HUDEP-2 (cell line): ENCODE measurements around the gene CASP3.
A peak's percentile ranks its signal among the peaks of the same experiment; 100 is the strongest.
"Not testable (repeated sequence)": the region's sequence is repeated elsewhere in the genome, so short reads cannot be mapped to it uniquely, and the experiment has no call there.

ENCODE experiments used
- DNase-seq, 76 experiments: peaks; one replicate each; lab custom pipeline; 2025; ENCODE audit not compliant: unreplicated experiment in 76 of 76; lab: John Stamatoyannopoulos, UW

CASP3 gene

GRCh38 chr4:184636897-184637296 is 12.3 kb downstream of the CASP3 start:
- no peak for DNase-seq

DNA sequence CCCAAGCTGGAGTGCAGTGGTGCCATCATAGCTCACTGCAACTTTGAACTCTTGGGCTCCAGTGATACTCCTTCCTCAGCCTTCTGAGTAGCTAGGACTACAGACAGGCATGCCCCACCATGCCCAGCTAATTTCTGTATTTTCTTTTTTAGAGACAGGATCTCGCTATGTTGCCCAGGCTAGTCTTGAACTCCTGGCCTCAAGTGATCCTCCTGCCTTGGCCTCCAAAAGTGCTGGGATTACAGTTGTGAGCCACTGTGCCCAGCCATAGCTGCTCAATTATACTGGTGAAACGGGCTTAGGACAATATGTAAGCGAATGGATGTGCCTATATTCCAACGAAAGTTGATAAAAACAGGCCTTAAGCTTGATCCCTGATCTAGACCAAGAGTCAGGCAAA is 13.1 kb downstream of the CASP3 start:
- DNase-seq: no peak

- DNase-seq: no peak
Measured at GRCh38 chr4:184635381-184635780, 13.9 kb downstream of the CASP3 start.

DNA sequence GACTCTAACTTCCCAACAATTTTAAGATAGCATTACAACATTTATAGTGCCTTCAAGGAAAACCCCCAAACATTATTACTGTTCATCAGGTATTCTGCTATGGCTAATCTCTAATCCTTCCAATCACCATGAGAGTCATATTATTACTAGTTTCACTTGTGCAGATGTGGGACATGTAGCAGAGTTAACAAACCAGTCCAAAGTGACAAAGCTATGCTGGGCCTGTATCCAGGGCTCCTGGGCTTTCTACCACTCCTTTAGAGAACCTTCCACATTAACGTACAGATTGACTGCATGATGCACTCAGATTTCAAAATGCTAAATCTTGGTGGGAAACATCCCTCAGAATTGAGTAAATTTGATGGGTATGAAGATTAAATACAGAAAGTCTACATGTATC is 16.4 kb downstream of the CASP3 start:
- DNase-seq: no peak

GRCh38 chr4:184628103-184628502 is 21.1 kb downstream of the CASP3 start:
- DNase-seq: no peak

GRCh38 chr4:184625783-184626596 is 23.3 kb downstream of the CASP3 start:
- not testable (repeated sequence) for DNase-seq

- DNase-seq: no peak
Measured at GRCh38 chr4:184624972-184625554, 24.2 kb downstream of the CASP3 start.

GRCh38 chr4:184624504-184624903 is 24.7 kb downstream of the CASP3 start:
- DNase-seq: not testable (repeated sequence)

- DNase-seq: no peak
Measured at GRCh38 chr4:184621518-184621917, 27.7 kb downstream of the CASP3 start.

- DNase-seq: no peak
Measured at GRCh38 chr4:184620212-184620867, 28.9 kb downstream of the CASP3 start.

- DNase-seq: peak in 62 of 76 experiments; percentile 1 to 65 (median 24)
Measured at GRCh38 chr4:184617600-184618196, 31.5 kb downstream of the CASP3 start.

GRCh38 chr4:184616633-184617551 is 32.4 kb downstream of the CASP3 start:
- DNase-seq: no peak

DNA sequence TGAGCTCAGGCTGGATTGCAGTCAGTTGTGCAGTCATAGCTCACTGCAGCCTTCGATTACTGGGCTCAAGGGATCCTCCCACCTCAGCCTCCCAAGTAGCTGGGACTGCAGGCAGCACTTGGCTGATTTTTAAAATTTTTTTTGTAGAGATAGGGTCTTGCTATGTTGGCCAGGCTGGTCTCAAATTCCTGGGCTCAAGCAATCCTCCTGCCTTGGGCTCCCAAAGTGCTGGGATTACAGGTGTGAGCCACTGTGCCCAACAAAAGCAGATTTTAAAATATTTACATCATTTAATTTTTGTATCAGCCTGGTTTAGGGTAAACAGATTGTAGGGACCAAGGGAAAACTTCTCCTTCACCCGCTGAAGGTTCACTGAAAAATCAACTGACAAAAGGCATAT is 33.1 kb downstream of the CASP3 start:
- DNase-seq: not testable (repeated sequence)

GRCh38 chr4:184614509-184614908 is 34.7 kb downstream of the CASP3 start:
- no peak for DNase-seq

GRCh38 chr4:184613405-184613804 is 35.8 kb downstream of the CASP3 start:
- DNase-seq: no peak

DNA sequence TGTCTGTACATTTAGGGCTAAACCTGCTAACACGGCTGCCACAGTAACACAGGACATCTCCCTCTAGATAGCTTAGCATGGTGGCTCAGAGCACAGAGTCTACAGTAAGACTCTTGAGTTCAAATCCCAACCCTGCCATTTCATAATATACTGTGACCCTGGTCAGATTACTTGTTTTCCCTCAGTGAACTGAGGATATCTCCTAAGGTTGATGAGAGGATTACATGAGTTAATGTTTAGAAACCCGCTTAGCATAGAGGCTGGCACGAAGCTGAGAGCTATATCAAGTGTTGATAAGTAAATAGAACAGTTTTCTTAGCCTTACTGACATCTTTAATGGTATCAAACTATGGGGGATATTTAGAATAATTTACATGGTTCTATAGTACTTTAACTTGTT is 37.2 kb downstream of the CASP3 start:
- no peak for DNase-seq

GRCh38 chr4:184607429-184607828 is 41.8 kb downstream of the CASP3 start:
- DNase-seq: not testable (repeated sequence)

- DNase-seq: not testable (repeated sequence)
Measured at GRCh38 chr4:184602857-184603256, 46.4 kb downstream of the CASP3 start.

GRCh38 chr4:184600982-184601381 is 48.3 kb downstream of the CASP3 start:
- DNase-seq: not testable (repeated sequence)

DNA sequence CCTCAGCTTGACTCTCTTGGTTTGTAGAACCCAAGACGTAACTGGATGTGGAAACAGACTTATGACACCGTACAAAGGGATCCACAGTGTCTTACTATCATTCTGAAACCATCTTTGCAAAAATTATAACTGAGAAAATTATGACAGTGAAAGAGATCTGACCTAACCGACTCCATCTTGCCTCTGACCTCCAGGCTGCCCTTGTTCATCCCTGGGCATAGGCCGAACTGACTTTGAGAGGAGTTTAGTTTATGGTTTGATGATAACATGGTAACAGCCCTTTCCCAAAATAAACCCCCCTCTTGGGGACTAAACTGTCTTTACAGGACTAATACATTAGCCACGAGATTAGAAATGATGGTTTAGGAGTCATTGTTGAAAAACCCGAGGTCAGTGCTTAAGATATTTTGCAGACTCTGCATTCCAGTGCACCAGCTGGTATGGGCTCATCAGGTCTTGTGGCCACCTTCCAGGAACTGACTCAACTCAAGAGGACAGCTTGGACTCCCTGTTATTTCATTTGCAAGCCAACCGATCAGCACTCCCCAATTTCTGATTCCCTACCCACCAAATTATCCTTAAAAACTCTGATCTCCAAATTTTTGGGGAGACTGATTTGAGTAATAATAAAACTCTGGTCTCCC is 49.6 kb downstream of the CASP3 start:
- no peak for DNase-seq
